Endothelial cell of umbilical vein (primary cell): ENCODE data around the gene RBM42.

ENCODE experiments used
- CTCF ChIP-seq, 2 donors: IDR thresholded peaks; 1 replicate in 1 of 2; 2 replicates in 1 of 2; pipeline ENCODE4 v1.5.1; 2011; ENCODE audit warnings: low read length in 2 of 2, mild to moderate bottlenecking in 2 of 2, moderate library complexity in 2 of 2, control low read depth in 1 of 2, inconsistent platforms in 1 of 2, low read depth in 1 of 2; ENCODE audit not compliant: insufficient read depth in 1 of 2; ENCODE audit errors: extremely low read depth in 1 of 2
- MYC ChIP-seq: IDR thresholded peaks from one replicate; pipeline ENCODE4 v1.6.1; 2011; ENCODE audit warnings: mild to moderate bottlenecking, low read depth, low read length
- POLR2A ChIP-seq: IDR thresholded peaks from 2 replicates; pipeline ENCODE4 v1.6.1; 2012; ENCODE audit warnings: low read depth, mild to moderate bottlenecking, control low read depth, low read length
- POLR2AphosphoS5 ChIP-seq: IDR thresholded peaks from 2 replicates; pipeline ENCODE4 v1.6.1; 2012; ENCODE audit warnings: low read depth, mild to moderate bottlenecking, control low read depth, low read length, moderate library complexity; ENCODE audit not compliant: insufficient read depth

GRCh38 chr19:35633727-35634440, 5.0 kb downstream of the RBM42 start:
- TF ChIP-seq POLR2A (no peak), CTCF (IDR thresholded peaks at IDR 0.05; ENCODE audit: extremely low read depth in 1 of 2, insufficient read depth in 1 of 2, low read depth in 1 of 2, low read length in 2 of 2) (no peak), POLR2AphosphoS5 (no peak), MYC (no peak)
